HG02885 (cell line): ENCODE results near the gene SLC9A9.
"Not testable (repeated sequence)": the region's sequence is repeated elsewhere in the genome, so short reads cannot be mapped to it uniquely, and the experiment has no call there.

Source experiments
- ATAC-seq: cut with Tn5 transposase; IDR thresholded peaks from one replicate; pipeline ENCODE4 v1.9.1; 2021; ENCODE audit warnings: mild to moderate bottlenecking; ENCODE audit not compliant: unreplicated experiment, poor library complexity

Gene SLC9A9

GRCh38 chr3:143526011-143526545 is 322.2 kb downstream of the SLC9A9 start:
- no peak for ATAC-seq

DNA sequence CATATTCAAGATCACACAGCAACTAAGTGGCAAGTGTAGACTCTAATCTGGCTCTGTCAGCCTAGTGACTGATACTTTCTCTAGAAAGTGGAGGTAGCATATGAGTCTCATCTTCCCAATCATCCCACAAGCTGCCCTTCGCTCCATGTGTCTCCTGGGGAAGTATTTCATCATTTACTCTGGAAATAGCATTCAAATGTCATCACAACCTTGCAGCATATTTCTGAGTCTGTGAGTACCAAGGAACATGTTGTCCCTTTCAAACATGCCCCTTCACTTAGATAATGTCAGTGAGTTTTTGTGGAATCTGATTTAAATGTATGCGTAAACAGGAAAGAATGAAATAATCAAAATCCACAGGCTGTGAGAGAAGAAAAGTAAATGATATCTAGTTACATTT is 322.9 kb downstream of the SLC9A9 start:
- no peak for ATAC-seq

- no peak for ATAC-seq
These were observed 326.5 kb downstream of the SLC9A9 start for GRCh38 chr3:143521803-143522202.

DNA sequence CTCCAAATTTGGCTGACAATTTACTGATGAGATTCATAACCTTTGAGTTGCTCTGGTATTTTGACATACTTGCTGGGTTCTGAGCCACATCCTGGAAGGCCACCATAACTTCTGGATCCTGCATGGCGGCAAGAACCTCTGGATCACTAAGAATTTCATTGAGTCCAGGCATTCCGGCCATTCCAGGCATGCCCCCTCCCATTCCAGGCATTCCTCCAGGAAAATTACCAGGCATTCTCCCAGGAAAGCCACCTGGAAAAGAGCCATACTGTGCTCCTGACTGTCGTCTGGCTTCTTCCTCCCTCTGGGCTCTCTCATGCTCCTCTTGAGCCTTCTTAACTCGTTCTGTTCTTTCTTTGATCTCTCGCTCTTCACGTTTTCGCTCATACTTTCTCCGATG is 331.1 kb downstream of the SLC9A9 start:
- ATAC-seq, result not testable (repeated sequence)

- ATAC-seq, result no peak
These were observed 333.4 kb downstream of the SLC9A9 start for GRCh38 chr3:143514874-143515273.

DNA sequence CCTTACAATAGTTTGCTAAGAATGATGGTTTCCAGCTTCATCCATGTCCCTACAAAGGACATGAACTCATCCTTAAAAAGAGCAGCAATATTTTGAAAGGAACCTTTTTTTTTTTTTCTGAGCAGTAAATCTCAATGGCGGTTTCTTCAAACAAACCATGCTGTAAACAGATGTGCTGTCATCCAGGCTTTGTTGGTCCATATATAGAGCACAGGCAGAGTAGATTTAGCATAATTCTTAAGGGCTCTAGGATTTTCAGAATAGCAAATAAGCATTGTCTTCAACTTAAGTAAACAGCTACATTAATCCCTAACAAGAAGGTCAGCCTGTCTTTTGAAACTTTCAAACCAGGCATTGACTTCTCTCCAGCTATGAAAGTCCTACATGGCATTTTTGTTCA is 334.2 kb downstream of the SLC9A9 start:
- ATAC-seq, result no peak

DNA sequence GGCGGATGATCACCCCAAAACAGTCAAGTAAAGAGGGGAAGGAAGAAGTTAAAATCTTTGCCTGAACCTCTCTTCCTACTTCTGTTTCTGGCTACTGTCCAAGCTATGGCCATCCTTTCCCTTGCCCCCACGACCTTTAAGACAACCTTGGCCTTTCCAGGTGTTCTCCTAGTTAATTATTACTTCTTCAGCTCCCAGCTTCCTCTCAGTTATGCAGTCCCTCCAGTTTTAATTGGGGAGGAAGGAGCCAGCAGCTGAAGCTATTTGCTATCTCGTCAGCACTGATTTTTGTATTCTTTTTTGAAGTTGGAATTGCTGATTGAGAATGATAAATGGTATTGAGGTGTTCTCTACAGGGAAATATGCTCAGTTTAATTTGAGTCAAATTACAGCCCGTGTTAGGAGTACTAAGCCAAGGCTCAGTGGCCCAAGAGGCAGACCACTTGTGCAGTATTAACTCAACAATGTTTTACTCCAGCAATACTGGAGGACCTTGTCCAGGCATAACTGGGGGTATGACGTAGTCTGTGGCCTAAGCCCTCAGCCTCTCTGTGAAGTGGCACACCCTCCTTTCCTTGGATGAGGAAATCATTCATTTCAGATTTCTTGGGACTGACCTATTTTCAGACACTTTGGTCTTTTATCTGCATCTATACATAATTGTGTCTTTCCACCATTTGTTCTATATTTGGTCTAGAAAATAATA is 336.9 kb downstream of the SLC9A9 start:
- ATAC-seq, result no peak

DNA sequence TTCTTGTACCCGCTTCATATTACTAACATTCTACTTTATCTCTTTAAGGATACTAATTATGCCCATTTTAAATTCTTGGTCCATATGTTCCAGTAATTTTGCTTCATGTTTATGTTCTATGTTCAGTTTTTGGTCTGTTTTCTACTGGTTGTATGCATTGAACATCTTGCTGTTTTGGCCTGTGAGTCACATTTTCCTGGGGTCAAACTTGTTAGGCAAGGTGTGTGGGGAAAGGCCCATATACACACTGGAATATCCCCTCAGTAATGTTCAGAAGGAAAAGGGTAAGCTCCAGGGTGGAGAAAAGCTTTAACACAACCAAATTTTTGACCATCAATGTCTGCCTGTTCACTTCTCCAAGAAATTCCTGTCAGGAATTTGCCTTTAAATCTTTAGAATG is 337.7 kb downstream of the SLC9A9 start:
- no peak for ATAC-seq

DNA sequence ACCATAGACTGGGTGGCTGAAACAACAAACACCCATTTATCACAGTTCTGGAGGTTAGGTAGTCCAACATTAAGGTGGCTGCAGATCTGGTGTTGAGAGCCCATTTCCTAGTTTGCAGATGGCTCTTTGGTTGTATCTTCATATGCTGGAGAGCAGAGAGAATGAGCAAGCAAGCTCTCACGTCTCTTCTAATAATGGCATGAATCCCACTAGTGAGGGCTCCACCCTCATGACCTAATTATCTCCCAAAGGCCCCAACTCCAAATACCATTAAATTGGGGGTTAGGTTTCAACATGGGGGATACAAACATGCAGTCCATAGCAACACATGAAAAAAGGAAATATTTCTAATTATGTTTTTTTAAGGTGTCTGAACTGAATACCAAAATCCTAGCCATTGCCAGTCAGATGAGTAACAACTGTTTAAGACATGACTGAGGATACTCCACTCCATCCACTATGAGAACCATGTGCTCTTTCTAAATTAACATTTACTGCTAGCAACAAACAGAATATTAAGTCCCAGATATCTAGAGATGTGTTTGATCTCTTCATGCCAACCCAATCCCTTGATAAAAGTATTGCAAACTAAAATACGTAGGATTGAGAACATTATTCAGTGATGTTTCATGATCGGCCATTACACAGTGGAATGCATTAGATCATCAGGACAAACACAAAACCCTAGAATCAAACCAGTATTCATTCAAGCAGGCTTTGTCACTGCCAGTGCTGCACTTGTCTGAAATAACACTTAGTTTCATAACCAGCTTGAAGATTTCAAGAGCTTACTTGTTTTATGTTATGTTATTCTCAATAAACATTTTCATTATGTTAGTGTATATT is 340.3 kb downstream of the SLC9A9 start:
- no peak for ATAC-seq

DNA sequence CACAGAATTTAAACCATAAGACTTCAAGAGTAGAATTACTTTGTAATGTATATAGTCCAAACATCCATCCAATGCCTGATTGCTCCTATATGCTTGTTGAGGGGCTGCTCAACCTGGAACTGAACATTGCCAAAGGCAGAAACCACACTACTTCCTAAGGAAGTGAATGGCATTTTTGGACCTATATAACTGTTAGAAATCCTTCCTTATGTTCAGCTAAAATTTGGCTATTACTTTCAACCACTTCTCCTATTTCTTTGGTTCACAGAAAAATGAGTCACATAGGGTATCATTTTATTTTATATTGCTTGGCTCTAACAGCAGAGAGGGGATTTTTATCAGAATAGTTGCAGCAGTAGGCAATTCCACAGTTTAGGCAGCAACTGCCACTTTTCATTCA is 342.1 kb downstream of the SLC9A9 start:
- ATAC-seq, result no peak

GRCh38 chr3:143503325-143503885 is 344.9 kb downstream of the SLC9A9 start:
- no peak for ATAC-seq

- ATAC-seq, result no peak
These were observed 346.2 kb downstream of the SLC9A9 start for GRCh38 chr3:143502081-143502480.

- no peak for ATAC-seq
These were observed 350.9 kb downstream of the SLC9A9 start for GRCh38 chr3:143497382-143497781.

- ATAC-seq, result no peak
These were observed 352.1 kb downstream of the SLC9A9 start for GRCh38 chr3:143496191-143496590.

DNA sequence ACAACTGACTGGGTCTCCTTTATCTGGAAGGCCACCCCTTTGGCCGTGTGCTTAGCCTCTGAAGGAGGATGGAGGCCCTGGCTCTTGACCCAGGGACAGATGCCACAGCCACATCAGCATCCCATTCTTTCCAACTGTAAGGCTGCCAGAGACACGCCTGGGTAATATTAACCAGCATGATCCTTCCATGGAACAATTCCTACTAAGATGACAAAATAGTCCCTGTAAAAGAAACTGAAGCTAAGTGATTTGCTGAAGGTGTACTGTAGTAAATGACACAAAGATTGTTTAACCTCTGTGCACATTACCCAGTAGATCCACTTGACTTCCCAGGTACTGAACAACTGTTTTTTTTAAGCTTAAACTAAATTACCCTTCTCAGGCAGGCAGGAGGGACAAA is 352.7 kb downstream of the SLC9A9 start:
- ATAC-seq, result no peak

GRCh38 chr3:143486611-143487010 is 361.7 kb downstream of the SLC9A9 start:
- no peak for ATAC-seq

GRCh38 chr3:143484846-143485512 is 363.3 kb downstream of the SLC9A9 start:
- no peak for ATAC-seq

- no peak for ATAC-seq
These were observed 365.1 kb downstream of the SLC9A9 start for GRCh38 chr3:143483214-143483613.

- no peak for ATAC-seq
These were observed 365.9 kb downstream of the SLC9A9 start for GRCh38 chr3:143482106-143483088.
